GM13977 (cell line): ENCODE results near the gene TOMM40L.

Experiments used
- DNase-seq: peaks from one replicate; pipeline ENCODE4 v3.0.0; 2012; ENCODE audit warnings: low spot score
- CTCF ChIP-seq: IDR thresholded peaks from 2 replicates; pipeline ENCODE4 v1.5.1; 2012; ENCODE audit warnings: mild to moderate bottlenecking, control low read depth; ENCODE audit not compliant: insufficient read depth; ENCODE audit errors: extremely low read depth, missing control alignments
- in situ Hi-C: fragments of 300-500 bp; cut with MboI; formaldehyde crosslinking; loops from one replicate; pipeline ENCODE4 v1.12.0; 2022; ENCODE audit warnings: low sequenced_read_pairs, low pct_unique_long_range_greater_than_20kb, mixed read lengths, inconsistent platforms; ENCODE audit not compliant: unreplicated experiment

Gene TOMM40L

GRCh38 chr1:161209790-161210409 is 16.0 kb upstream of the TOMM40L start:
- in situ Hi-C loops: loop anchor here (10.0 kb wide), 1 partner anchor 165 kb away; no protein-coding TSS in a partner anchor
- peak; percentile 90 for TF ChIP-seq CTCF
- DNase-seq: peak; percentile 66

- no peak for TF ChIP-seq CTCF
- in situ Hi-C loops: loop anchor here (10.0 kb wide), 1 partner anchor 160 kb away; no protein-coding TSS in a partner anchor
- no peak for DNase-seq
These were observed 11.5 kb upstream of the TOMM40L start for GRCh38 chr1:161214369-161214768.

- in situ Hi-C loops: loop anchor here (10.0 kb wide), 1 partner anchor 160 kb away; no protein-coding TSS in a partner anchor
- TF ChIP-seq CTCF: no peak
- DNase-seq: no peak
These were observed 10.8 kb upstream of the TOMM40L start, which contains the start of gene FCER1G for GRCh38 chr1:161215076-161215475. TSS of gene FCER1G (plus strand) at chr1:161215295. CDS start at chr1:161215322, 27 bp downstream.

GRCh38 chr1:161216945-161217712 is 8.7 kb upstream of the TOMM40L start:
- TF ChIP-seq CTCF: no peak
- peak; percentile 45 for DNase-seq
- in situ Hi-C loops: loop anchor here (10.0 kb wide), 1 partner anchor 158 kb away; no protein-coding TSS in a partner anchor

- in situ Hi-C loops: loop anchor here (10.0 kb wide), 1 partner anchor 157 kb away; no protein-coding TSS in a partner anchor
These were observed 8.0 kb upstream of the TOMM40L start for GRCh38 chr1:161217831-161218230.

More at GRCh38 chr1:161217831-161218230, 8.0 kb upstream of the TOMM40L start:
- TF ChIP-seq CTCF: no peak
- DNase-seq: no peak
